ENCODE data around the gene MAMDC2. TPM values are rescaled to one million over a fixed set of nuclear protein-coding genes. Genes with fewer than 3 reads are reported as not detected.

The MAMDC2 gene
- total RNA-seq, 1 experiment from 2014 or later, result 1.2 TPM

DNA sequence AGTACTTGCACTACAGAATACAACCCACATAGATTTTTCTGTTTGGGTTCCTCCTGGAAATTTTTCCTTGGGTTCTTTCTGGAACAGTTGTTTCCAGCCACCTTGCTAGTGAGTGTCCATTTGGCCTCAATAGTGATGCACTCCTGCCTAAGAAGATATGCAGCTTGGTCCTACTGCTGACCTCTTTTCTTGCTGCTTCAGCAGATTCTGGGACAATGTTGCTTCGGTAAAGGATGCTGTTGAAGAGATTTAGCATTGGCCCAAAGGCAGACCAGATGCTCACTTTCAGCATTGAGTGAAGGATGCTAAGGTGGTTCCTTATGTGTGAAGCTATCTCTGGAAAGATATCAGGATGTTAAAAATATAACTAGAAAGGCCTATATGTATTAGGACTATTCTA lies 128.9 kb downstream of the MAMDC2 start:
- H3K9me3 ChIP-seq (ENCODE audit: control insufficient read depth in 1 of 2, insufficient read depth in 1 of 2, low read depth in 1 of 2, low read length in 2 of 2), result no peaks in the 10 kb centered on the region
- H2AFZ ChIP-seq (ENCODE audit: low read depth, low read length, poor library complexity, severe bottlenecking), result no peak overlapping the region
- no TSS peak for BruUV-seq (replicated peaks)
- H4K20me1 ChIP-seq (ENCODE audit: insufficient read depth), result no peaks in the 10 kb centered on the region
- POLR2A ChIA-PET, result no interaction called here
- H3K4me1 ChIP-seq (ENCODE audit: control insufficient read depth in 1 of 2, insufficient read depth in 2 of 2, low read length in 2 of 2), result no peaks in the 10 kb centered on the region
- H3K9me2 ChIP-seq (ENCODE audit: insufficient read depth), result no peaks in the 10 kb centered on the region
- H3K9ac ChIP-seq (ENCODE audit: low read length), result no peak overlapping the region
- H3K4me2 ChIP-seq (ENCODE audit: low read length), result no peak overlapping the region
- H3K27me3 ChIP-seq (ENCODE audit: insufficient read depth, low read length), result no peaks in the 10 kb centered on the region
- RAD21 ChIA-PET (ENCODE audit: low non-redundant PET in 1 of 2, low total read pairs in 2 of 2, uncharacterized antibody in 2 of 2, unreplicated experiment in 2 of 2), result no interaction called here
- intact Hi-C loops (cut with micrococcal nuclease), result no loop called here
- no peak overlapping the region for H3K4me3 ChIP-seq (replicated peaks in 1 of 2; ENCODE audit: low read depth in 1 of 2, low read length in 2 of 2)
- DNase-seq (ENCODE audit: low read depth, low spot score) (no peak), ATAC-seq (no peak)
- CTCF ChIA-PET, result no interaction called here
- no peaks in the 10 kb centered on the region for H3K79me2 ChIP-seq (ENCODE audit: insufficient read depth, low read length)
- TF ChIP-seq EZH2 (IDR thresholded peaks at IDR 0.05), result no peak
- no peak for TF ChIP-seq EGR1 (IDR thresholded peaks at IDR 0.05; ENCODE audit: low read depth)
- no peak for TF ChIP-seq TCF7L2 (IDR thresholded peaks at IDR 0.05; ENCODE audit: borderline replicate concordance, extremely low read depth, insufficient read depth, insufficient read length)
- no peaks in the 10 kb centered on the region for H3K36me3 ChIP-seq (ENCODE audit: control insufficient read depth in 1 of 2, insufficient read depth in 2 of 2, low read length in 2 of 2)
- H3K27ac ChIP-seq (ENCODE audit: low read depth, low read length), result no peak overlapping the region

GRCh38 chr9:70177121-70177520 lies 133.5 kb downstream of the MAMDC2 start:
- TF ChIP-seq SRF (IDR thresholded peaks at IDR 0.05; ENCODE audit: low read depth), result no peak
- TF ChIP-seq SP1 (IDR thresholded peaks at IDR 0.05; ENCODE audit: low read depth), result no peak
- no peak for TF ChIP-seq ATF3 (IDR thresholded peaks at IDR 0.05)
- TF ChIP-seq JUND (IDR thresholded peaks at IDR 0.05), result no peak
- TF ChIP-seq TCF7L2 (IDR thresholded peaks at IDR 0.05; ENCODE audit: borderline replicate concordance, extremely low read depth, insufficient read depth, insufficient read length), result no peak
- no peak for TF ChIP-seq CEBPB (IDR thresholded peaks at IDR 0.05; ENCODE audit: low read depth)
- no peak overlapping the region for H3K4me3 ChIP-seq (replicated peaks in 1 of 2; ENCODE audit: low read depth in 1 of 2, low read length in 2 of 2)
- no peaks in the 10 kb centered on the region for H3K36me3 ChIP-seq (ENCODE audit: control insufficient read depth in 1 of 2, insufficient read depth in 2 of 2, low read length in 2 of 2)
- ChIA-PET RAD21 (ENCODE audit: low non-redundant PET in 1 of 2, low total read pairs in 2 of 2, uncharacterized antibody in 2 of 2, unreplicated experiment in 2 of 2) (no interaction called here), POLR2A (no interaction called here), CTCF (no interaction called here)
- no peak overlapping the region for H3K27ac ChIP-seq (ENCODE audit: low read depth, low read length)
- no peaks in the 10 kb centered on the region for H4K20me1 ChIP-seq (ENCODE audit: insufficient read depth)
- no peaks in the 10 kb centered on the region for H3K27me3 ChIP-seq (ENCODE audit: insufficient read depth, low read length)
- H3K9ac ChIP-seq (ENCODE audit: low read length), result no peak overlapping the region
- no peak overlapping the region for H2AFZ ChIP-seq (ENCODE audit: low read depth, low read length, poor library complexity, severe bottlenecking)
- no peaks in the 10 kb centered on the region for H3K4me1 ChIP-seq (ENCODE audit: control insufficient read depth in 1 of 2, insufficient read depth in 2 of 2, low read length in 2 of 2)
- intact Hi-C loops (cut with micrococcal nuclease), result no loop called here
- DNase-seq (ENCODE audit: low read depth, low spot score) (no peak), ATAC-seq (no peak)
- H3K9me3 ChIP-seq (ENCODE audit: control insufficient read depth in 1 of 2, insufficient read depth in 1 of 2, low read depth in 1 of 2, low read length in 2 of 2), result no peaks in the 10 kb centered on the region
- no peaks in the 10 kb centered on the region for H3K79me2 ChIP-seq (ENCODE audit: insufficient read depth, low read length)
- no peaks in the 10 kb centered on the region for H3K9me2 ChIP-seq (ENCODE audit: insufficient read depth)
- no peak overlapping the region for H3K4me2 ChIP-seq (ENCODE audit: low read length)
- BruUV-seq (replicated peaks), result no TSS peak

Data from HCT116 (cell line).